ENCODE data around the gene RHEB. TPM values are rescaled to one million over a fixed set of nuclear protein-coding genes. Genes with fewer than 3 reads are reported as not detected.

RHEB gene, protein sequence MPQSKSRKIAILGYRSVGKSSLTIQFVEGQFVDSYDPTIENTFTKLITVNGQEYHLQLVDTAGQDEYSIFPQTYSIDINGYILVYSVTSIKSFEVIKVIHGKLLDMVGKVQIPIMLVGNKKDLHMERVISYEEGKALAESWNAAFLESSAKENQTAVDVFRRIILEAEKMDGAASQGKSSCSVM
- total RNA-seq (10 to 100 TPM; 40.8 to 45.1 TPM), polyA plus RNA-seq (10 to 100 TPM; 83.0 to 83.2 TPM)

DNA sequence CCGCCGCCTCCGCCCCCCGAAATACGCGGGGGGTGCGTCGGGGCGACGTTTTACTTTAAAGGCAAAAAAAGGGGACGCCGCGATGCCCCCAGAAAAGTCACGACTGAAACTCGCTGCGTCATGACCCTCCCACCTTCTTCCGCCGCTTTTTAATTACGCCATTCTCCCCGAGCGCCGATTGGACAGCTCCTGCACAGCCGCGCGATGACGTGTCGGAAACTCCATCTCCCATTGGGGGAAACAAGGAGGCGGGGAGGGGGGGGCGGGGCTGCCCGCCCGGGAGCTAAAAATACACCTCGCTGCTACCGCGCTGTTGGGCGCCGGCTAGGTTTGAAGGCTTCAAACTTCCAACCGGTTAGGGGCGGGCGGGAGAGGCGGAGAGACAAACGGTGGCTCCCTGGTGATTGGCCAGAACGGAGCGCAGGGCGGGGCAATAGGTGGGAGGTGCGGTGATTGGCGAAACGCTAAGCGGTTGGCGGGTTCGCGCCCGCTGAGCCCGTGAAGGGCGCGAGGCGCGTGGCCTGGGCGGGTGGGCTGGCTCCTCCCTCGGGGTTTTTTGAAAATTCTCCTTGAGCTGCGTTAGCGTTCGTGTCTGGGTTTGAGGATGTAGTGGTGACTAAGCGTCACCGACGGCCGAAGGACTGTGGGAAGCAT lies at the start of gene RHEB:
RHEB (minus strand) TSS at position 131 of the 654 bp plus-strand sequence. CDS start 384 bp downstream, outside the sequence.
- intact Hi-C loops (cut with micrococcal nuclease) = loop anchor here (1.0 to 10.0 kb wide), 9 partner anchors 38 to 917 kb away; partner anchors contain the start of genes KMT2C and PRKAG2
- DNase-seq = peak; percentile 98
- peaks cover 0 to 1% of the 10 kb centered on the region in 2 donors for H3K27me3 Mint-ChIP-seq
- peaks cover 0 to 12% of the 10 kb centered on the region in 2 donors for H3K36me3 Mint-ChIP-seq
- peaks cover 28 to 46% (median 38%) of the 10 kb centered on the region in 4 donors for H3K4me1 Mint-ChIP-seq
- H3K27me3 ChIP-seq (ENCODE audit: insufficient read depth, low read length) = no peaks in the 10 kb centered on the region
- no peaks in the 10 kb centered on the region for H3K9me3 ChIP-seq (ENCODE audit: control insufficient read depth in 1 of 2, low read length in 2 of 2)
- no peaks in the 10 kb centered on the region for H3K36me3 ChIP-seq (ENCODE audit: insufficient read depth, low read length)
- peaks cover 0 to 2% (median 0%) of the 10 kb centered on the region in 8 donors for H3K9me3 Mint-ChIP-seq
- H3K27ac ChIP-seq (ENCODE audit: low read depth, low read length) = peak within 1 kb of the TSS; percentile 80
- ChIA-PET POLR2A (ENCODE audit: partially characterized antibody) (interaction anchor here (0.7 to 3.8 kb wide), 6 partner anchors 30 to 1896 kb away, joined by 3 to 45 read pairs (median 4); partner anchors contain the start of genes ABCF2 and PRKAG2), CTCF (ENCODE audit: partially characterized antibody) (interaction anchor here (1.3 kb wide), 1 partner anchor 113 kb away, joined by 3 read pairs; no protein-coding TSS in a partner anchor)
- peak within 1 kb of the TSS; percentile 58 to 82 for H3K4me3 ChIP-seq (ENCODE audit: low read length in 2 of 2)
- H3K4me3 Mint-ChIP-seq = peak within 1 kb of the TSS; percentile 92 to 100 (median 95)
- peaks cover 44% of the 10 kb centered on the region for H3K4me1 ChIP-seq (ENCODE audit: insufficient read depth, low read length)
- H3K27ac Mint-ChIP-seq = peak within 1 kb of the TSS; percentile 97 to 100 (median 99)

DNA sequence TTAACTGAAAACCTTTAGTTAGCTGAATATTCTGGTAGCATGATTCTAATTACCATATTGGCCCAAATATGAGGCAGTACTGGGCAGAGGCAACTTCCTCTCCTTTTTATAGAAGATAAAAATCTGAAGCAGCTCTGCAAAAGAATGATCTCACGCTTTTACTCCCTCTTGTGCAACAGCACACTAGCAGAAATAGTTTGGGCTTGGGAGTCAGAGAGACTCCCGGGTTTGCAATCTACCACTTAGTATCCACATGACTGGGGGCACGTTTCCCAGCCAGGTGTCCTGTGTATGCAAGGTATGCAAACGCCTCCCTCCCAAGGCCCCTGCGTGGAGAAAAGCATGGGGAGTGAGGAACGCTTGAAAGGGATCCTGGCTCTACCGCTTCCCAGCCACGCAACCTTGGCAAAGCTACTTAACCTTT lies 47.2 kb upstream of the RHEB start:
- peaks cover 11% of the 10 kb centered on the region for H3K36me3 ChIP-seq (ENCODE audit: insufficient read depth, low read length)
- H3K9me3 ChIP-seq (ENCODE audit: control insufficient read depth in 1 of 2, low read length in 2 of 2) = no peaks in the 10 kb centered on the region
- no peaks in the 10 kb centered on the region for H3K9me3 Mint-ChIP-seq
- no peaks in the 10 kb centered on the region for H3K27me3 Mint-ChIP-seq
- no peak overlapping the region for H3K4me3 ChIP-seq (ENCODE audit: low read length in 2 of 2)
- peaks cover 27 to 39% of the 10 kb centered on the region in 2 donors for H3K36me3 Mint-ChIP-seq
- ChIA-PET CTCF (ENCODE audit: partially characterized antibody) (interaction anchor here (1.3 kb wide), 1 partner anchor 193 kb away, joined by 4 read pairs; no protein-coding TSS in a partner anchor), POLR2A (ENCODE audit: partially characterized antibody) (no interaction called here)
- H3K27ac ChIP-seq (ENCODE audit: low read depth, low read length) = no peak overlapping the region
- intact Hi-C loops (cut with micrococcal nuclease) = no loop called here
- no peak overlapping the region for H3K27ac Mint-ChIP-seq
- no peak overlapping the region for H3K4me3 Mint-ChIP-seq
- H3K4me1 Mint-ChIP-seq = no peaks in the 10 kb centered on the region
- H3K4me1 ChIP-seq (ENCODE audit: insufficient read depth, low read length) = no peaks in the 10 kb centered on the region
- DNase-seq = no peak
- no peaks in the 10 kb centered on the region for H3K27me3 ChIP-seq (ENCODE audit: insufficient read depth, low read length)

DNA sequence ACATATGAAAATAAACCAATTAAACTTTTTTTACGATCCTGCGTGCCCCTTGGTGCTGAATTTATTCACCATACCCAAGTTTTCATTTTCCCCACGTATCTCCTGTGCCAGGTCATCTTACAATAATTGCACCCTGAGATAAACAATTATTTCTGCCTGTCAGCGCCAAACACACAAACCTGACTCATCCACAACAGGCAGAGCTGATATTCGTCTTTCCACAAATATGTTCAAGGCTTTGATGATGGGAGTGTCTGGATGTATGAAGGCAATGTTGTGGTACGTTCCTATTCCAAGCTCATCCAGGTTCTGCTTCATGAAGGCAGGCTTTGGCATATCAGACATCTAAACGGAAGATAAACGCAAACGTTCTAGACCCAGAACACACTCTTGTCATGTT lies 45.8 kb upstream of the RHEB start:
- Histone ChIP-seq H3K36me3 (ENCODE audit: insufficient read depth, low read length) (peaks cover 11% of the 10 kb centered on the region), H3K27me3 (ENCODE audit: insufficient read depth, low read length) (no peaks in the 10 kb centered on the region), H3K9me3 (ENCODE audit: control insufficient read depth in 1 of 2, low read length in 2 of 2) (no peaks in the 10 kb centered on the region), H3K4me3 (ENCODE audit: low read length in 2 of 2) (no peak overlapping the region), H3K27ac (ENCODE audit: low read depth, low read length) (no peak overlapping the region), H3K4me1 (ENCODE audit: insufficient read depth, low read length) (peaks cover 2% of the 10 kb centered on the region)
- ChIA-PET POLR2A (ENCODE audit: partially characterized antibody) (no interaction called here), CTCF (ENCODE audit: partially characterized antibody) (interaction anchor here (0.7 kb wide), 1 partner anchor 191 kb away, joined by 3 read pairs; no protein-coding TSS in a partner anchor)
- Mint-ChIP-seq H3K4me1 (peaks cover under 1 to 4% (median 3%) of the 10 kb centered on the region in 4 donors), H3K27ac (peak overlapping the region in 1 of 7 donors; percentile 7), H3K36me3 (peaks cover 34 to 45% of the 10 kb centered on the region in 2 donors), H3K4me3 (no peak overlapping the region), H3K9me3 (no peaks in the 10 kb centered on the region), H3K27me3 (no peaks in the 10 kb centered on the region)
- intact Hi-C loops (cut with micrococcal nuclease) = no loop called here
- DNase-seq = no peak

DNA sequence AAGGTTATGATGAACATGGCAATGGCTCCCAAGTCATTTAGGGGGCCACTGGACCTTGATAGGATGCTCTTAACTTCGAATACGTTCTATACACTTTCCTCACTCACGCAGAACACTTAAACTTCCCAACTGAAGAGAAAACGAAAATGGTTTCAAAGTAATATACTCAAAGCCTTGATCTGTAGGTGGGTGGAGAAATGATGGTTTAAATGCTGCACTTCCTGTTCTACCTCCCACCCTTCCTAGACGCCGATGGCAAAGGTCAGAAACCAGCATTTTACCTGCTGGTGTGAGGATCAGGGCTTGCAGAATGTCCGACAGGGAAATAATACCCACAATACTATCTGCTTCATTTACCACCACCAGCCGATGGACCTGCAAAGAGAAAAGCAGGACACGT lies 40.5 kb upstream of the RHEB start:
- peaks cover 58 to 64% of the 10 kb centered on the region in 2 donors for H3K36me3 Mint-ChIP-seq

DNA sequence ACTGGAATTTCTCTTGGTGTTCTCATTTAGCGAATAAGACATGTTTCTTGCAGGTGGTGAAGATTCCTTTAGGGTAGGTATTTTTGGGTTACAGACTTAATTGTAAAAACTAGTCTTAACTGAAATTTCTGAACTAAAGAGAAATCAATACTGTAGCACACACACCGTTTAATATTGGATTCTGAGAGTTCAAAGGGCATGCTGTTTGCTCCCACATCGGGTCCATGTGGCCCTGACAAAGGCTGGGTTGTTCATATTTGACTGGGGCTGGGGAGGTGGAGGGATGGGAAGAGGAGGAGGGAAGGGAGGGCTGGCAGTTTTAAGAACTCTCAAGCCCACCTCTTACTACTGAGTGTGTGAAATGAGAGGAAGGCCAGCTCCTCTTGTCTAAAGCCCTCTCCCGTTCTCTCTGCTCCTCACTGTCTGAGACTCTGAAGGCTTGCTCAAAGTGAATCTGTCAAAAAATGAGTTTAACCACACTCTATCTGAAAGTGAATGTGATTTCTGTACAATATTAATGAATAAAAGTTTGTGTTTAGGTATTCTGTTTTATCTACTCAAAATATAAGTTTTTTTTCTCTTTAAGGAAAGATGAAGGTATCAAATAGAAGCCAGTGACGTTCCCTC lies 40.0 kb upstream of the RHEB start:
- DNase-seq = no peak
- H3K4me3 Mint-ChIP-seq = peak overlapping the region in 1 of 8 donors; percentile 9
- Histone ChIP-seq H3K27me3 (ENCODE audit: insufficient read depth, low read length) (no peaks in the 10 kb centered on the region), H3K36me3 (ENCODE audit: insufficient read depth, low read length) (peaks cover 13% of the 10 kb centered on the region), H3K4me3 (ENCODE audit: low read length in 2 of 2) (no peak overlapping the region), H3K4me1 (ENCODE audit: insufficient read depth, low read length) (peaks cover 12% of the 10 kb centered on the region), H3K27ac (ENCODE audit: low read depth, low read length) (no peak overlapping the region), H3K9me3 (ENCODE audit: control insufficient read depth in 1 of 2, low read length in 2 of 2) (no peaks in the 10 kb centered on the region)
- H3K27ac Mint-ChIP-seq = peak overlapping the region in 6 of 7 donors; percentile 10 to 92 (median 64)
- H3K4me1 Mint-ChIP-seq = peaks cover 4 to 15% (median 8%) of the 10 kb centered on the region in 4 donors
- CTCF ChIA-PET (ENCODE audit: partially characterized antibody) = no interaction called here
- H3K9me3 Mint-ChIP-seq = no peaks in the 10 kb centered on the region
- intact Hi-C loops (cut with micrococcal nuclease) = loop anchor here (5.0 kb wide), 1 partner anchor 42 kb away; the partner anchor contains the start of gene RHEB
- H3K36me3 Mint-ChIP-seq = peaks cover 55 to 64% of the 10 kb centered on the region in 2 donors
- POLR2A ChIA-PET (ENCODE audit: partially characterized antibody) = no interaction called here
- no peaks in the 10 kb centered on the region for H3K27me3 Mint-ChIP-seq

More for the DNA sequence above, 40.5 kb upstream of the RHEB start:
- peaks cover 4 to 15% (median 8%) of the 10 kb centered on the region in 4 donors for H3K4me1 Mint-ChIP-seq
- H3K27ac ChIP-seq (ENCODE audit: low read depth, low read length) = no peak overlapping the region
- H3K27me3 ChIP-seq (ENCODE audit: insufficient read depth, low read length) = no peaks in the 10 kb centered on the region
- H3K9me3 ChIP-seq (ENCODE audit: control insufficient read depth in 1 of 2, low read length in 2 of 2) = no peaks in the 10 kb centered on the region
- no peak for DNase-seq
- H3K36me3 ChIP-seq (ENCODE audit: insufficient read depth, low read length) = peaks cover 15% of the 10 kb centered on the region
- no peaks in the 10 kb centered on the region for H3K9me3 Mint-ChIP-seq
- peak overlapping the region in 6 of 8 donors; percentile 0 to 57 (median 8) for H3K4me3 Mint-ChIP-seq
- H3K4me1 ChIP-seq (ENCODE audit: insufficient read depth, low read length) = peaks cover 12% of the 10 kb centered on the region
- POLR2A ChIA-PET (ENCODE audit: partially characterized antibody) = no interaction called here
- H3K4me3 ChIP-seq (ENCODE audit: low read length in 2 of 2) = no peak overlapping the region
- intact Hi-C loops (cut with micrococcal nuclease) = loop anchor here (5.0 kb wide), 1 partner anchor 43 kb away; the partner anchor contains the start of gene RHEB
- CTCF ChIA-PET (ENCODE audit: partially characterized antibody) = no interaction called here
- H3K27me3 Mint-ChIP-seq = no peaks in the 10 kb centered on the region
- H3K27ac Mint-ChIP-seq = peak overlapping the region; percentile 4 to 92 (median 52)

DNA sequence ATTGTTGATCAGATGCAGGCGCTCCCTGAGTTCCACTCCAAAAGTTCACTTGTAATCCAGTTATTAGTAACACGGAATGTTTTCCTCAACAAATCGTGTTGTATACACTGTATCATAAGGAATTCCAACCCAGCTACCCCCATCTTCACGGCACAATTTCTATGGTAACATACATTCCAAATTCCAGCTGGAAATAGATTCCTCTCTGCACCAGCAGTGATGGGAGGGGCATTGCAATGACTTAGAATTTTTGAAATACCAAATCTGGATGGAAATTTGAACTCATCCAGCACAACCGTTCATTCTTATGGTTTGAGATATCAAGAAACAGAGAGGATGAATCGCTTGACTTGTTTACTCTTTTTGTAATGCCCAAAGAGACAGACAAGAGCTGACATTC lies 38.9 kb upstream of the RHEB start:
- Mint-ChIP-seq H3K27me3 (no peaks in the 10 kb centered on the region), H3K9me3 (no peaks in the 10 kb centered on the region), H3K27ac (peak overlapping the region in 1 of 7 donors; percentile 19), H3K4me1 (peaks cover 4 to 15% (median 8%) of the 10 kb centered on the region in 4 donors), H3K36me3 (peaks cover 47 to 54% of the 10 kb centered on the region in 2 donors), H3K4me3 (no peak overlapping the region)
- Histone ChIP-seq H3K36me3 (ENCODE audit: insufficient read depth, low read length) (peaks cover 5% of the 10 kb centered on the region), H3K9me3 (ENCODE audit: control insufficient read depth in 1 of 2, low read length in 2 of 2) (no peaks in the 10 kb centered on the region), H3K27ac (ENCODE audit: low read depth, low read length) (no peak overlapping the region), H3K4me1 (ENCODE audit: insufficient read depth, low read length) (peaks cover 12% of the 10 kb centered on the region), H3K27me3 (ENCODE audit: insufficient read depth, low read length) (no peaks in the 10 kb centered on the region), H3K4me3 (ENCODE audit: low read length in 2 of 2) (no peak overlapping the region)
- DNase-seq = no peak
- ChIA-PET CTCF (ENCODE audit: partially characterized antibody) (no interaction called here), POLR2A (ENCODE audit: partially characterized antibody) (no interaction called here)
- intact Hi-C loops (cut with micrococcal nuclease) = no loop called here

DNA sequence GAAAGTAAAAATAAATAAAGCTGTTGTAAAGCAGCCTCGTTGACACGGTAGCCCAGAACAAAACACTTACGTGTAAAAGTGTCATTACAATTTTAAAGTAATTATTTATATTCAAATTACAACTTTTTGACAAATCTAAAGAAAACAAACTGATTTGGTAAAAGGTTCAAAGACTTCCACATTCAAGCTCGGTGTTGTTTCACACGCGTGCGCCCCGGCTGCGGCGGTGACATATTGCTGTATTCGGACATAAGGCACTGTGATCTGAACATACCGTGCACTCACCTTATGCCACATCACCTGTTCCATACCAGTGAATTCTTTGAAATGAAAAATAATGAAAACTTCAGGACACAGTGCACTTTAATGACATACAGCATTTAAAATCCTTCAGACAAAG lies 36.9 kb upstream of the RHEB start:
- Histone ChIP-seq H3K27ac (ENCODE audit: low read depth, low read length) (no peak overlapping the region), H3K27me3 (ENCODE audit: insufficient read depth, low read length) (no peaks in the 10 kb centered on the region), H3K36me3 (ENCODE audit: insufficient read depth, low read length) (peaks cover 4% of the 10 kb centered on the region), H3K4me3 (ENCODE audit: low read length in 2 of 2) (no peak overlapping the region), H3K9me3 (ENCODE audit: control insufficient read depth in 1 of 2, low read length in 2 of 2) (no peaks in the 10 kb centered on the region), H3K4me1 (ENCODE audit: insufficient read depth, low read length) (peaks cover 12% of the 10 kb centered on the region)
- Mint-ChIP-seq H3K4me1 (peaks cover 4 to 15% (median 8%) of the 10 kb centered on the region in 4 donors), H3K4me3 (no peak overlapping the region), H3K27me3 (peaks cover 0 to 2% of the 10 kb centered on the region in 2 donors), H3K9me3 (no peaks in the 10 kb centered on the region), H3K27ac (no peak overlapping the region), H3K36me3 (peaks cover 39 to 46% of the 10 kb centered on the region in 2 donors)
- CTCF ChIA-PET (ENCODE audit: partially characterized antibody) = no interaction called here
- POLR2A ChIA-PET (ENCODE audit: partially characterized antibody) = no interaction called here
- intact Hi-C loops (cut with micrococcal nuclease) = no loop called here
- DNase-seq = no peak

Measured in CD4-positive, alpha-beta memory T cell (primary cell).